Vagina (tissue), 2 donors: ENCODE measurements around the gene KDM4C.

Experiments used
- CTCF ChIP-seq, 3 experiments: fragments of 450-650 bp in 2 of 3; fragments of 200-600 bp in 1 of 3; sonication (generic) in 1 of 3; IDR thresholded peaks; one replicate each; pipeline ENCODE4 v1.5.1; 2017 to 2019; ENCODE audit warnings: antibody characterized with exemption in 3 of 3, mild to moderate bottlenecking in 2 of 3, moderate library complexity in 2 of 3
- POLR2A ChIP-seq, 2 donors: fragments of 450-650 bp; IDR thresholded peaks; one replicate each; pipeline ENCODE4 v1.6.1; 2017; ENCODE audit warnings: antibody characterized with exemption in 2 of 2, mild to moderate bottlenecking in 2 of 2, moderate library complexity in 2 of 2
- POLR2AphosphoS5 ChIP-seq, 2 donors: sonication (generic); formaldehyde crosslinking; IDR thresholded peaks; one replicate each; pipeline ENCODE4 v1.9.0; 2017; ENCODE audit warnings: antibody characterized with exemption in 2 of 2, mild to moderate bottlenecking in 2 of 2, low read depth in 1 of 2; ENCODE audit not compliant: insufficient read depth in 1 of 2

- TF ChIP-seq CTCF (IDR thresholded peaks at IDR 0.05), result no peak
- TF ChIP-seq POLR2A (IDR thresholded peaks at IDR 0.05), result no peak
- no peak for TF ChIP-seq POLR2AphosphoS5 (IDR thresholded peaks at IDR 0.05; ENCODE audit: insufficient read depth in 1 of 2, low read depth in 1 of 2)
These were observed 138.0 kb downstream of the KDM4C start for GRCh38 chr9:6895754-6896153.
